Activated B cell treated with CpG ODN at 0.5 μM for 24 hours (primary cell): ENCODE results near the gene XKR3. TPM values are rescaled to one million over a fixed set of nuclear protein-coding genes. Genes with fewer than 3 reads are reported as not detected.

Experiments used
- total RNA-seq: library from RNA; stranded (reverse); gene quantifications from 2 replicates; pipeline ENCODE4 v1.2.3, GENCODE V29; 2022

Gene XKR3
- total RNA-seq, 1 donor from 2014 or later: 0.13 TPM

Other genes starting within 250 kb of the XKR3 start
- gene CCT8L2, start 232.6 kb downstream of the XKR3 start, total RNA-seq: not detected in 2 replicates
- 0.29 TPM in 1 of 2 replicates, not detected in the other for gene GAB4, start 182.8 kb upstream of the XKR3 start, total RNA-seq